Measurements from ENCODE around the gene TRAM2. TPM values are rescaled to one million over a fixed set of nuclear protein-coding genes. Genes with fewer than 3 reads are reported as not detected.
A peak's percentile ranks its signal among the peaks of the same experiment; 100 is the strongest.

Gene TRAM2
- total RNA-seq, 1 experiment from 2014 or later, result 9.9 TPM

DNA sequence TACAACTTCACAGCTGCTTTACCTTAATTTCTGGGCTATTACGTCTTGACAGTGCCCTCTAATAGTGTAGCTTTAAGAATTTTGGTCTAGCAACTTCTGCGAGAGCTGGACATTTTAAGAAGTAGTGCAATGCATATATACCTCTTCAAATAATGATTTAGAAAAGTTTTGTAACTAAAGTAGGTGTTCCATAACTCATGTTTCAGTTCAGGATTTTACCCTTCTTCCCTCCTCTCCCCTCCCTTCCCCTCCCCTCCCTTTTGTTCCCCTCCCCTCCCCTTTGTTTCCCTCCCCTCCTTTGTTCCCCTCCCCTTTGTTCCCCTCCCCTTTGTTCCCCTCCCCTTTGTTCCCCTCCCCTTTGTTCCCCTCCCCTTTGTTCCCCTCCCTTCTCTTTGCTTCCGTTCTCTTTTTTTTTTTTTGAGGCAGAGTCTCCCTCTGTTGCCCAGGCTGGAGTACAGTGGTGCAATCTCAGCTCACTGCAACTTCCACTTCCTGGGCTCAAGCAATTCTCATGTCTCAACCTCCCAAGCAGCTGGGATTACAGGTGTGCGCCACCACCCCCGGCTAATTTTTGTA, 28.8 kb upstream of the TRAM2 start:
- no peaks in the 10 kb centered on the region for H3K4me1 Mint-ChIP-seq (ENCODE audit: insufficient read depth, unreplicated experiment)
- no TSS peak for BruUV-seq (replicated peaks)
- H3K36me3 Mint-ChIP-seq (ENCODE audit: insufficient read depth, unreplicated experiment), result no peaks in the 10 kb centered on the region
- no peak for DNase-seq (ENCODE audit: unreplicated experiment)
- no peak overlapping the region for H3K4me3 Mint-ChIP-seq (ENCODE audit: unreplicated experiment)
- intact Hi-C loops (cut with micrococcal nuclease), result no loop called here
- POLR2A ChIA-PET, result no interaction called here
- CTCF ChIA-PET, result interaction anchor here (1.3 to 2.0 kb wide), 3 partner anchors 8 to 91 kb away, joined by 3 to 11 read pairs (median 4); no protein-coding TSS in a partner anchor
- H3K27ac Mint-ChIP-seq (ENCODE audit: low read depth, unreplicated experiment), result no peak overlapping the region
- H3K27me3 Mint-ChIP-seq (ENCODE audit: insufficient read depth, unreplicated experiment), result no peaks in the 10 kb centered on the region
- TF ChIP-seq, protein P1, sequence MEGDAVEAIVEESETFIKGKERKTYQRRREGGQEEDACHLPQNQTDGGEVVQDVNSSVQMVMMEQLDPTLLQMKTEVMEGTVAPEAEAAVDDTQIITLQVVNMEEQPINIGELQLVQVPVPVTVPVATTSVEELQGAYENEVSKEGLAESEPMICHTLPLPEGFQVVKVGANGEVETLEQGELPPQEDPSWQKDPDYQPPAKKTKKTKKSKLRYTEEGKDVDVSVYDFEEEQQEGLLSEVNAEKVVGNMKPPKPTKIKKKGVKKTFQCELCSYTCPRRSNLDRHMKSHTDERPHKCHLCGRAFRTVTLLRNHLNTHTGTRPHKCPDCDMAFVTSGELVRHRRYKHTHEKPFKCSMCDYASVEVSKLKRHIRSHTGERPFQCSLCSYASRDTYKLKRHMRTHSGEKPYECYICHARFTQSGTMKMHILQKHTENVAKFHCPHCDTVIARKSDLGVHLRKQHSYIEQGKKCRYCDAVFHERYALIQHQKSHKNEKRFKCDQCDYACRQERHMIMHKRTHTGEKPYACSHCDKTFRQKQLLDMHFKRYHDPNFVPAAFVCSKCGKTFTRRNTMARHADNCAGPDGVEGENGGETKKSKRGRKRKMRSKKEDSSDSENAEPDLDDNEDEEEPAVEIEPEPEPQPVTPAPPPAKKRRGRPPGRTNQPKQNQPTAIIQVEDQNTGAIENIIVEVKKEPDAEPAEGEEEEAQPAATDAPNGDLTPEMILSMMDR (IDR thresholded peaks at IDR 0.05; ENCODE audit: unreplicated experiment), result no peak
- H3K9me3 Mint-ChIP-seq (ENCODE audit: unreplicated experiment), result peaks cover 11% of the 10 kb centered on the region

DNA sequence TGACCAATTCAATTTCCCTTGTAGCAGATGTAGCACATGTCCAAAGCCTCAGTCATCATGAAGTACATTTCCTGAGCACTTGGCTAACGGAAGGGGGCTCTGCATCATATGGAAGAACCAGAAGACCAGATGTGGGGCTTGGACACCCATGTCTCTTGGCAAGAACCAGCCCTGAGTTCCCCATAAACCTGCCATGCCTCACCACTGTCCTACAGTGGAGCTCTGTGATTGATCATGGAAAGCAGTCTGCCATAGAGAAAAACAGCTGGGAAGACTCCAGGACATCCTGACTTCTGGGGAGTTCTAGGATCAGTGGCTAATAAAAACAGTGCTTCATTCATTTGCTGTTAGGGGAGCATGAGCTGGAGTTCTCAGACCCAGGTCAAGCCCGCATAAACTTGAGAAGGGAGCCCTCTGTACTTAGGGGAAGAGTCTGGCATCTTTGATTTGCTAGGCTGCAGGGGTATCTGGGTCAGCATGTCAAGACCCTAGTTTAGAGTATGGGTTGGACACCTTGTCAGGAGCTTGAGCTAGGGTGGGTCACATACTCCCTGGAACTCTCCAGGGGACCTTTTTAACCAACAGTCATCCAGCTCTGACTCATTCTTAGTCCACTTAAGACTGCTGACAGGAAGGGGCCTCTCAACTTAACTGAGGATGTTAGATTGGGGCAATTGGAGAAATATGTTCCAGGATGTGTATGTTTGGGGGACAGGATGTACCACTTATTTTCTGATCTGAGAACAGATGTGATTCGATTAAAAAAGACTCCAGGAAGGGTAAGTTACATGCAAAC, 26.3 kb upstream of the TRAM2 start:
- ChIA-PET CTCF (interaction anchor here (1.2 kb wide), 1 partner anchor 144 kb away, joined by 3 read pairs; no protein-coding TSS in a partner anchor), POLR2A (interaction anchor here (0.5 kb wide), 1 partner anchor 182 kb away, joined by 3 read pairs; no protein-coding TSS in a partner anchor)
- Mint-ChIP-seq H3K4me1 (ENCODE audit: insufficient read depth, unreplicated experiment) (no peaks in the 10 kb centered on the region), H3K4me3 (ENCODE audit: unreplicated experiment) (no peak overlapping the region), H3K9me3 (ENCODE audit: unreplicated experiment) (peaks cover 6% of the 10 kb centered on the region), H3K36me3 (ENCODE audit: insufficient read depth, unreplicated experiment) (no peaks in the 10 kb centered on the region), H3K27me3 (ENCODE audit: insufficient read depth, unreplicated experiment) (no peaks in the 10 kb centered on the region), H3K27ac (ENCODE audit: low read depth, unreplicated experiment) (no peak overlapping the region)
- peak; percentile 33 for DNase-seq (ENCODE audit: unreplicated experiment)
- no TSS peak for BruUV-seq (replicated peaks)
- intact Hi-C loops (cut with micrococcal nuclease), result no loop called here
- TF ChIP-seq, protein P1 (IDR thresholded peaks at IDR 0.05; ENCODE audit: unreplicated experiment), result no peak

- no peak for DNase-seq (ENCODE audit: unreplicated experiment)
- Mint-ChIP-seq H3K27ac (ENCODE audit: low read depth, unreplicated experiment) (no peak overlapping the region), H3K4me3 (ENCODE audit: unreplicated experiment) (no peak overlapping the region), H3K4me1 (ENCODE audit: insufficient read depth, unreplicated experiment) (peaks cover 22% of the 10 kb centered on the region), H3K9me3 (ENCODE audit: unreplicated experiment) (no peaks in the 10 kb centered on the region), H3K36me3 (ENCODE audit: insufficient read depth, unreplicated experiment) (no peaks in the 10 kb centered on the region), H3K27me3 (ENCODE audit: insufficient read depth, unreplicated experiment) (no peaks in the 10 kb centered on the region)
- BruUV-seq (replicated peaks), result no TSS peak
- intact Hi-C loops (cut with micrococcal nuclease), result loop anchor here (5.0 to 10.0 kb wide), 3 partner anchors 63 to 314 kb away; partner anchors contain the start of gene MCM3
- TF ChIP-seq, protein P1 (IDR thresholded peaks at IDR 0.05; ENCODE audit: unreplicated experiment), result no peak
- CTCF ChIA-PET, result interaction anchor here (0.7 to 3.2 kb wide), 7 partner anchors 8 to 278 kb away, joined by 3 to 13 read pairs (median 7); no protein-coding TSS in a partner anchor
- POLR2A ChIA-PET, result no interaction called here
Observed at GRCh38 chr6:52598824-52599190, 21.9 kb upstream of the TRAM2 start.

DNA sequence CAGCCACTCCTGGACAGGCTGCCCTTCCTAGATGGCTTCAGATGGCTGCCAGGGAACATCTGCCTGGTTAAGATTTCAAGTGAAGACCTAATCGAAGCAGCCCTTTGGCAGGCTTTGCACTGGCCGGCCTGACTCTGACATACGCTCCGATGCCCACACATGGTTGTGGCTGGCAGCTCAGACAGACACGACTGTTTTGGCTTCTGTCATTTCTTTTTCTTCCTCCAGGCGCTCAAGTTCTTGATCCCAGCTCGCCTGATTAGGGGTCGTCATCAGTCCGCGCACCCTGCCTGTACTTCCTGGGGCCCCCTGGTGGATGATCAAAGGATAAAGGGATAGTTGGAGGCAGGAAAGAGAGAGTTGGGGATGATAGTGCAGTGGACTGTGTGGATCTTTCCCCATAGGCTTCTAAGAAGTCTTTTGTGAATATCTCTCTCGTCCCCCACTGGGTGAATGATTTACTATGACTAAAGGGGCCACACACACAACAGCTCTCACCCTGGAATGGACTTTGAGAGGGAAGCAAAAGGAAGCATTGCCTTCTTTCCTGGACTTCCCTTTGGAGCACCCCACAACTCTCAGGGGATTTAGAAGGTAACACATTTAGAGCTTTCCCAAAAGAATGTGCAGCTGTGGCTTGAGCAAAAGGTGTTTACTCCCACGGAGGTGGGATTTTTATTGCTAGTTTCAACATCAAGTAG, 21.4 kb upstream of the TRAM2 start:
- TF ChIP-seq, protein P1 (IDR thresholded peaks at IDR 0.05; ENCODE audit: unreplicated experiment), result peak; percentile 39
- ChIA-PET CTCF (interaction anchor here (0.8 to 3.2 kb wide), 12 partner anchors 8 to 465 kb away, joined by 3 to 13 read pairs (median 4); no protein-coding TSS in a partner anchor), POLR2A (interaction anchor here (0.7 to 0.9 kb wide), 2 partner anchors 95 to 315 kb away, joined by 4 read pairs; no protein-coding TSS in a partner anchor)
- Mint-ChIP-seq H3K4me1 (ENCODE audit: insufficient read depth, unreplicated experiment) (peaks cover 22% of the 10 kb centered on the region), H3K27ac (ENCODE audit: low read depth, unreplicated experiment) (no peak overlapping the region), H3K4me3 (ENCODE audit: unreplicated experiment) (no peak overlapping the region), H3K27me3 (ENCODE audit: insufficient read depth, unreplicated experiment) (no peaks in the 10 kb centered on the region), H3K36me3 (ENCODE audit: insufficient read depth, unreplicated experiment) (peaks cover 3% of the 10 kb centered on the region), H3K9me3 (ENCODE audit: unreplicated experiment) (no peaks in the 10 kb centered on the region)
- no TSS peak for BruUV-seq (replicated peaks)
- intact Hi-C loops (cut with micrococcal nuclease), result loop anchor here (5.0 to 10.0 kb wide), 3 partner anchors 64 to 313 kb away; partner anchors contain the start of gene MCM3
- peak; percentile 52 for DNase-seq (ENCODE audit: unreplicated experiment)
